ENCODE measurements around the gene FLNB. TPM values are rescaled to one million over a fixed set of nuclear protein-coding genes. Genes with fewer than 3 reads are reported as not detected.

The FLNB gene
- total RNA-seq, 1 experiment from 2014 or later = 47.5 TPM

DNA sequence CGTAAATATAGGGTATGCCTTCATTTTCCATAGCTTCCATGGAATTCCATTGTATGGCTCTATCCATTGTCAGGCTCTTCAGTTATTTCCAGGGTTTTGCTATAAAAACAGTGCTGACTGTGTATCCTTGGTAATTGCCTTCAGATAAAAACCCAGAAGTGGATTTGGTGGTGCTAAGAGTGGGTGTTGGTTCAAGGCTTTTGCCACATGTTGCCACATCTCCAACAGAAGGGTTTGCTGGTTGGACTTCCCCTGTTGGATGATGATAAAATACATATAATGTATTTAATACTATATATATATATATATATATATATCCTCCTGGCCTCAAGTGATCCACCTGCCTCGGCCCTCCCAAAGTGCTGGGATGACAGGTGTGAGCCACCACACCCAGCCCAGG, 97.8 kb downstream of the FLNB start:
- DNase-seq (ENCODE audit: low read depth) = no peak

DNA sequence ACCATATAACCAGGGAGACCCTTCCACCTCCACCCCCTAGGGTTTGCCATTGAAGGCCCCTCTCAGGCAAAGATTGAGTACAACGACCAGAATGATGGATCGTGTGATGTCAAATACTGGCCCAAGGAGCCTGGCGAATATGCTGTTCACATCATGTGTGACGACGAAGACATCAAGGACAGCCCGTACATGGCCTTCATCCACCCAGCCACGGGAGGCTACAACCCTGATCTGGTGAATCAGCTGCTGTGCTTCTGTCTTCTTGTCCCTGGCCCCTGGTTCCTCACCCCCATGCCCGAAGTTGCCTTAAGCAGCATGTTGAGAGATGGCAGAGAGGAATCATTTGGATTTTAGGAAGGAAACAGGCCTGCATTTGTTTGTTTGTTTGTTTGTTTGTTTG, 98.4 kb downstream of the FLNB start:
- DNase-seq (ENCODE audit: low read depth) = no peak

DNA sequence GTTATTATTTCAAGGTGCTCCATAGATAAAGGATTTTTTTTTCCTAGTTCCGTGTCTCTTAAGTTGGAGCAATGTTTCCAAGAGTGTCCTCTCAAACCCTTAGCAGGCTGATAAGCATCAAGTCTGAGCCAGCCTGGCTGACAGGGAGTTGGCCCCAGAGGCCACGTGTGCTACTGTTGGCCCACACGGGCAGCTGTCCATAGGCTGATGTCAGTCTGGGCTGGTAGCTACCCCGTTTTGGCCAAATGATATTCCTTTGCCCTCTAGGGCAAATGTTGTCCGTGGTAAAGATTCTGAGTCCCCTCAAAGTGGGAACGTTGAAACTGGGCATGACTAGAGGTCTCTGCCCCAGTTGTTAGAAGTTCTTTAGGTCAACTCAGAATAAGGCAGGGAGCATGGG, 99.4 kb downstream of the FLNB start:
- no peak for DNase-seq (ENCODE audit: low read depth)

DNA sequence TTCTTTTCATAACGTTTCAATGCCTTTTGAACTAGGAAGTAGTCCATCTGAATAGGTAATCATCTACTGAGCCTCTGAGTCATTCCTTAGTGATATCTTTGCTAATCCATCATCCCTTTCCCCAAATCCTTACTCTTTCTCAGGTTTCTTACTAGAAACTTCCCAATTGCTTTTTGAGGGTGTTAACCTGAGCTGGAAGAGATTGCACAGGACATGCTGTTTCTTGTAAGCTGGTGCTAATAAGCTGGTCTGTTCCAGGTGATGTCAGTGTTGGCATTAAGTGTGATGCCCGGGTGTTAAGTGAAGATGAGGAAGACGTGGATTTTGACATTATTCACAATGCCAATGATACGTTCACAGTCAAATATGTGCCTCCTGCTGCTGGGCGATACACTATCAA, 101.5 kb downstream of the FLNB start:
- no peak for DNase-seq (ENCODE audit: low read depth)

DNA sequence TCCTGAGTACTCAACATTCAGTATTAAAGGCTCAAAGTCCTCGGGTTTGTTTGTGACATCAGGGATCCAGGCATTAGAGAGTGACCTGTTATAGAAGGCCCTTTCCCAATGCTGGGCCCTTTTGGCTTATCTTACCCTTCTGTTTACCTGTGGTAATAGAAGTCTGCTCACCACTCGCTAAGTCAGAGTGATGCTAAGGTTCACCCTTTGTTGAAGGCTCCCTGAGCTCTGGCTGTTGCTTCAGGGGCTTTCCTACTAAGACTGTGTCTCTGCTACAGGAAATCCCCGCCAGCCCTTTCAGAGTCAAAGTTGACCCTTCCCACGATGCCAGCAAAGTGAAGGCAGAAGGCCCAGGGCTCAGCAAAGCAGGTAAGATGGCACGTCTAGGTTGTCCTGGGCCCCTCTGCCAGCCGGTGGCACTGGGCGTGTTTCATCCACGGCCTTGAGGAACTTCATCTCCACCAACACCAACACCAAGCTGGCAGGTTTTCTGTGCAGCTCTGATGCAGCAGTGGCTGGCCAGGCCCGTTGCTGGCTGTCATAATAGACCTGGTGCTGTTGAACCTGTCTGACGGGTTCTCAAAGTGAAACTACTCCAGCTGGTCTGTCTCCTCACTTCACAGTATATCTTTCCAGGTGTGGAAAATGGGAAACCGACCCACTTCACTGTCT, 103.4 kb downstream of the FLNB start:
- DNase-seq (ENCODE audit: low read depth) = no peak

DNA sequence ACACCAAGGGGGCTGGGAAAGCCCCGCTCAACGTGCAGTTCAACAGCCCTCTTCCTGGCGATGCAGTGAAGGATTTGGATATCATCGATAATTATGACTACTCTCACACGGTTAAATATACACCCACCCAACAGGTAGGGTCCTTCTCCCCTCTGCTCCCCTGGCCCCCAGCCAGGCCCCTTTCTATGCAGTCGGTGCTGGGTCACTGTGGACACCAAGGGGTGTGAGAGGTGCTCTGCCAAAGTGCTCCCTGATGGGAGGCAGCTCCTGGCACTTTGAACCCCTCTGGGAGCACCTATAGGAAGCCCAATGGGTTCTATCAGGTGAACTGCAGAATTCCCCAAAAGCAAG, 103.9 kb downstream of the FLNB start:
- no peak for DNase-seq (ENCODE audit: low read depth)

DNA sequence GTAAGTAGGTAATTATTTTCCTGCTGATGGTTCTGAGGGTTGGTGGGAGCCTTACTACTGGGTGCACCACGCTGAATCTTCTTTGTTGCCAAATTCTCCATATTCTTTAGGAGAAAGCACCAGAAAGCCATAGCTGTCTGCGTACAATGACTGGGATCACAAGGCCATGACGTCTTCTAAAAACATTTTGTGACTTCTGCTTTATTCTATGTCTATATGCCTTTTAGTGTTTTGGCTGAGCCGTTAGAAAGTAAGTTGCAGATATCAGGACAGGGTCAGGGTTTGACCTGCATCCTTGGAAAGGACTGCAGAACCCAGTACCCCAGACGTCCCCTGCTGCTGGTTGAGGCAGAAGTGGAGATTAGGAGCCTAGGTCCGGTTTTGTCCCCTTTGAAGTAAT, 107.0 kb downstream of the FLNB start:
- no peak for DNase-seq (ENCODE audit: low read depth)

DNA sequence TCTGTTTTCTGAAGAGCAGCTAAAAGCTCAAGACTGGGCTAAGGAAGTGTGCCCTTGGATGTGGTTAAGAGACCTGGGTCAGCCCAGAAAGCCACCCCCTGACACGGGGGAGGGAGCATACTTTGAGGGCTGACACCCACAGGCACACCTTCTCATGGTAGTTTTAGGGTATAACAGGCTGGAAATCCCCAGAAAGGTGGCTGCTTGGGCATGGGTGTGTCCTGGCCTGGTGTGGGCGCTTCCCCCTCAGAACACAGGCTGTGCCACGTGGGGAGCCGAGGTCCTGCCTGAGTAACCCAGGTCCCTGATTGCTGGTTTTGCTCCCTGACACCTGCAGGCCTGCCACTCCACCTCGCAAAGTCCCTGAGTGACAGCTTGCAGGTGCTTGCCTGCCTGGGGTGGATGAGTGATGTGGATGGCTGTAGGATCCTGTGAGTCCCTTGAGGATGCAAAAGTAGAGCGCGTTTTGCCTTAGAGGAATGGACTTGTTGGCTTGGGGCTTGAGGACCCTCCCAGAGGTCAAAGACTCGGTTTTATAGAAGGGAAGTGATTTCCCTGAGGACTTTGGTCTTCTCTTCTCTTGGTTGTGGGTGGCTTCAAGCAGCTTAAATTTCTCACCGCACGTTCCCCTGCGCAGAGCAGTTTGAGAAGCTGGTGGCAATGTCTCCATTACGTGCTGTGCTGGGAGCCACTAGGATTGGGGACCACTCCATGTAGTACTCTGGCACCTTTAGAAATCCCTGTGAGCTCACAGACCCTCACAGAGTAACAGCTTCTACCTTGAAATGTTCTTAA, 108.1 kb downstream of the FLNB start:
- DNase-seq (ENCODE audit: low read depth) = no peak

DNA sequence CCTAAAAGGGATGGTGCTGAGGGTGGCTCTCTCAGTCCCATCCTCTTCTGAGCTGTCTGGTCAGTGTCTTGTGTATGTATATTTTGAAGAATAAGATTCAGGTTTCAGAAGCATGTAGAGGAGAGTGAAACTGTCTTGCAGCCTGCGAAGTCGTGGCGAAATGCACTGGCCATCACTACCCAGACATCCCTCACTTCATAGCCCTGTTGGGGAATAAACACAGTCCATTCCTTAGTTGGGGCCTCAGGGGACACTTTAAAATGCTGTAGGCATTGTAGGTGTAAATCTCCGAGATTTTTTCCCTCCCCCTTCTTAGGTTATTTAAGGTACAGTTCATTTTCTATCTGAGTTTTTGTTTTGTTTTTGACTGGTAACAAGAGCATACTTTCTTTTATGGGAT, 108.8 kb downstream of the FLNB start:
- DNase-seq (ENCODE audit: low read depth) = no peak

DNA sequence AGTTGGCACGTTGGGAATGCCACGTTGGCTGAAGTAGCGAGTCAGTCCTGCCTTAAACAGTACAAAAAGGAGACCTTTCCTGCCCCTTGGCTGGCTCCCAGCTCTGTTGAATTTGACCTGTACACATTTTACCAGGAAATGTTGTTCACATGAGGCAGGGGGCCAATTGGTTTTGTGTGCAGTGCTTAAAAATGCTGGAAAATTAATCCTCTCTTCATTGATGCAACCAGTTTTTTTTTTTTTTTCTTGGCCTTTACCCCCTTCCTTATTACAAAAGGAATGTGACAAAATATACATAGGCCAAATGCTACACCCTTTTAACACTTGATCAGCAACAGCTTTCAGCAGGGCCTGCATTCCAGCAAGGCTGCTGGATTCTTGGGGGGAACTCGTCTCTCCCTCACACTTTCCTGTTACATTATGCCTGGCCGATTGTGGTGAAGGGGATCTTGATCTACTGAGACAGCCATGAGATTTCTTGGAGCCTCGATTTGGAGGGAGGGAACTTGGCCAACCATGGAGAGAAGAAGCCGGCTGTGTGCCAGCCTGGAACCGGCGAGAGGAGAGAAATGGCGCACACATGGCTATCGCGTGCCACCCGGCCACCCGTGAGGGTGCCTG, 109.4 kb downstream of the FLNB start:
- DNase-seq (ENCODE audit: low read depth) = no peak

DNA sequence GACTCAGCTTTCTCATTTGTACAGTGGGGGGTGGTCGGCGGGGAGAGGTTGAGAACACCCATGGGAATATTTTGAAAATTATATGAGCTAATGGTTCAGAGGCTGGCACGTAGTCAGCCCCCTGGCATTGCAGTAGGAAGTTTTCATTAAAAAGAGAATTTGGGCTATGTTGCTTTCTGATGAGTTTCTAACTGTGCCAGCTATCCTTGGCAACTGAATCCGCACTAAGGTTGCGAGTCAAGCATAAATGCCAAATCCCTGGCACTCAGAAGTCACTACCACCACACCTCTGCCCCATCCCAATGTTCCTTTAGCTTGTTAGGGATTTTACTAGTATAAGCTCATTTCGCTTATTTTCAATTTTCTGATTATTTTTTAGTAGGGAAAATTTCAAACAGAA, 111.0 kb downstream of the FLNB start:
- no peak for DNase-seq (ENCODE audit: low read depth)

DNA sequence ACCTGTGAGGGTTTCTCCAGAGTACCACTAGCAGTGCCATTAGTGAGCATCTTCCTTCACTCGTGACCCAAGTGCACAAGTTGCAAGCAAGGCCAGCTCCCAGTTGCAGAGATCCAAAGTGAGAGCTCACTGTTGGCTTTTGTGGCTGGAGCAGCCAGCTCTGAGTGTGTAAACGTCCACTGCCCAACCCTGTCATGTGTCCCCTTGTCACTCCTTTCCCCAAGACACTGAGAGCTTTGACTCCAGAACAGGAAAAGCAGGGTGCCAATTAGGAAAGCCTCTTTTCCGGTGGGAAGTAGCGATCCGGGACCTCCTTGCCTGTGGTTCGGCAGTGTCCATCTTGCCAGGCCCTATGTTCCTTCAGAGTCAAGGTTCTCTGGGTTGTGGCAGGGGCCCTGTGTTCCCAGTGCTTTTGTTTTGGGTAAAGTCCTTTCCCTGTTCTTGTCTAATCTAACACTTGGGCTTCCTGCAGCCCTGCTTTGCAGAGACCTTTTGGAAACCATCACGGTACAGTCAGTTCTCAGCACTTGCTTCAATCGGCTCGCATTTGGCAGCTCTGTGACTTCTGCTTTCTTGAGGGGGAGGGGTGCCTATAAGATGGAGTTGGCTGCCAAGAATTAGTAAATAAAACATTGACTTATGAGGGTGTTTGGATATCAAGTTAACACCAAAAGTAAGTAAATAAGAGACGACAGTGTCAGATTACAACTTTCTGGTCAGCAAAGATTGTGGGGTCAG, 112.0 kb downstream of the FLNB start:
- no peak for DNase-seq (ENCODE audit: low read depth)

DNA sequence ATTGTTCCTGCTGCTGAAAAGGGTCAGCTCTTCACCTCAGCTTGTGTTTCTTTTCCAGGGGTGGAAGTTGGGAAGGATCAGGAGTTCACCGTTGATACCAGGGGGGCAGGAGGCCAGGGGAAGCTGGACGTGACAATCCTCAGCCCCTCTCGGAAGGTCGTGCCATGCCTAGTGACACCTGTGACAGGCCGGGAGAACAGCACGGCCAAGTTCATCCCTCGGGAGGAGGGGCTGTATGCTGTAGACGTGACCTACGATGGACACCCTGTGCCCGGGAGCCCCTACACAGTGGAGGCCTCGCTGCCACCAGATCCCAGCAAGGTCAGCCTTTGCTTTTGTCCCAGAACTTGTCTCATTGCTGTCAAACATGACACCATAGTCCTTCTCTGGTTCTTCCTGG, 113.0 kb downstream of the FLNB start:
- no peak for DNase-seq (ENCODE audit: low read depth)

DNA sequence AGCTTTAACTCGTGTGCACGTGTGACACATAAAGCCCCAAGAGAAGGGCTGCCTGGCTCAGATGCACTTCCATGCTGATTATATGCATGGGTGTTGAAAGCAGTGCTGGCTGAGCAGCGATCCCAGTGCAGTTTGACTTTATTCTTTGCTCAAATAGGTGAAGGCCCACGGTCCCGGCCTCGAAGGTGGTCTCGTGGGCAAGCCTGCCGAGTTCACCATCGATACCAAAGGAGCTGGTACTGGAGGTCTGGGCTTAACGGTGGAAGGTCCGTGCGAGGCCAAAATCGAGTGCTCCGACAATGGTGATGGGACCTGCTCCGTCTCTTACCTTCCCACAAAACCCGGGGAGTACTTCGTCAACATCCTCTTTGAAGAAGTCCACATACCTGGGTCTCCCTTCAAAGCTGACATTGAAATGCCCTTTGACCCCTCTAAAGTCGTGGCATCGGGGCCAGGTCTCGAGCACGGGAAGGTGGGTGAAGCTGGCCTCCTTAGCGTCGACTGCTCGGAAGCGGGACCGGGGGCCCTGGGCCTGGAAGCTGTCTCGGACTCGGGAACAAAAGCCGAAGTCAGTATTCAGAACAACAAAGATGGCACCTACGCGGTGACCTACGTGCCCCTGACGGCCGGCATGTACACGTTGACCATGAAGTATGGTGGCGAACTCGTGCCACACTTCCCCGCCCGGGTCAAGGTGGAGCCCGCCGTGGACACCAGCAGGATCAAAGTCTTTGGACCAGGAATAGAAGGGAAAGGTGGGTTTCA, 114.9 kb downstream of the FLNB start:
- no peak for DNase-seq (ENCODE audit: low read depth)

DNA sequence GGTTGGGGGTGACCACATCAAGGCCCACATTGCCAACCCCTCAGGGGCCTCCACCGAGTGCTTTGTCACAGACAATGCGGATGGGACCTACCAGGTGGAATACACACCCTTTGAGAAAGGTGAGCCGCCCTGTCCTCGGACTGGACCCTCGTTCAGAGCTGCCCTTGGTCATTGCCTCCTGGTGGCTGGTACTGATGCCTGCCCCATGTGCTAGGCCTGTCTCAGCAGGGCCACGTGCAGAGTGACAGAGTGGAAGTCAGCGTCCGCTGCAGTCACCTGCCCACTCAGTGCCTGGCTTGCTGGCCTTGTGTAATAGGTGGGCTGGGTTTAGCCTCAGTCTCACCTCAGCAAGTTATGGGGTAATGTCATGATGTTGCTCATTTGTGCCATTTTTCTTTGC, 116.2 kb downstream of the FLNB start:
- DNase-seq (ENCODE audit: low read depth) = no peak

DNA sequence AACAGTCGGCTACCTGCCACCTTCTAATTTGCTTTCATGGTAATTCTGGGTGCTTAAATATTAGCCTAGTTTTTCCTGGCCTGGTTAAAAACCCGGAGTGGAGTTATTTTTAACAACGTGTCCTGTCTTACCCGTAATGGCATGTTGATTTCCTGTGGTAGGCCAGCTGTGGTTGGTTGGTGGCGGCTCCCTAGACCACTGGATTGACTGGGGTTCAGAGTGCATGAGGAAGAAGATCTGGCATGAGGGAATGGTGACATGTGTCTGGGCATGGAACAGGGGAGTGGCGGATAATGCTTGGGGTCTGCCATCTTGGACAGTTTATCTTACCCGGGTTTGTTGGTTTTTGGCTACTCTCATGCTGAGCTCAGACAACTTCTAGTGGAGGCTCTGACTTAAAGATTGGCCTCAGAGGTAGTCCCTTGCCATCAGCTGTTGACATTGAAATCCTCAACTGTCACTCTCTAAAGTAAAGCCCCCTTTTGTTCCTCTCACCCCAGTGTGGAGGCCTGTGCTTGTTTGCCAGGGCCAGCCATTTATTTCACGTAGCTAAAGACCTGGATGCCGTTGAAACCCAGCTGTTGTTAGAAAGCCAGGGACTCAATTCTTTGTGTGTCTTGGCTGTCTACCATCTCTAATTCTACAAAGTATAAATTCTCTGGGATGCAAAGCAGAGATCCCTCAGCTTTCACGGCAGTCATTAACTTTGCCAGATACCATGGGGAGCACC, 121.0 kb downstream of the FLNB start:
- DNase-seq (ENCODE audit: low read depth) = no peak

DNA sequence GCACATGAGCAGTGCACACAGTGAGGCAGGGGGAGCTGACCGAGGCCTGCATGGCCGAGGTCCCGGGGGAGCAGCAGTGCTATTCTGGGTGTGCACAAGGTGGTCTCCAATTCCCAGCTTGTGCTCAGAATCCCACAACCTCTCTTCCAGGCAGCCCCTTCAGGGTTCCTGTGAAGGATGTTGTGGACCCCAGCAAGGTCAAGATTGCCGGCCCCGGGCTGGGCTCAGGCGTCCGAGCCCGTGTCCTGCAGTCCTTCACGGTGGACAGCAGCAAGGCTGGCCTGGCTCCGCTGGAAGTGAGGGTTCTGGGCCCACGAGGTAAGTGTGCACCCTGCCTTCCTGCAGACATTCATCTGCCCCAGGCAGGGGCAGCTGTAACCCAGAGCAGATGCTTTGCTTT, 122.4 kb downstream of the FLNB start:
- no peak for DNase-seq (ENCODE audit: low read depth)

DNA sequence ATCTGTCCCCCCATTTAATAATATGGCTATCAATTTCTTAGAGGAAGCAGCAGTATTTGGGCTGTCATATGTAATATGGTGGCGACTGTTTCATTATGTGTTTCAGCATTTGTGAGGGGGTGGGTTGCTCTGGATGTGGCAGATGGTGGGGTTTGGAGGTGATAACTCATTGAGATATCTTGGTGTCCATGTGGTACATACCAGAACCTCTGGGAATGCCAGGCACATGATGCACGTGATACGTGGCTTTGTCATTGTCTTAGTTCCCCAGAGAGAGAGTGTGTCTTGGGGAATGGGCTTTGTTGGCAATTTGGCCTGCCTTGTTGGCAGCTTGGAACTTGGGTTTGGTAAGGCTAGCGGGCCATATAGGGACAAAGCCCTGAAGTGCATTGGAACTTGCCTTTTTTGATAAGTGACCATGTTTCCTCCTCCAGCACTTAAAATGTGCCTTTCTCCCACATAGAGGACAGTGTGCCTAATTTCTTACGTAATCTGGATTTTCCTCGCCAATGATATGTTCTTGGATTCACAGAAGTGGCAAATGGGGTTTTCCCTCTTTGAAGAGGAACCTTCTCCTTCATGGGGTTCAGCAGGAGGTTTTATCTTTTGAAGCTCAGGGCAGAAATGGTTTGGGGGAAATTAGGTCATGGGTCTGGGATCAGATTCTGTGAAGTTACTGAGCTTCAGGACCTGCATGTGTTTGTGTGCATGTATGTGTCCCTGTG, 123.0 kb downstream of the FLNB start:
- no peak for DNase-seq (ENCODE audit: low read depth)

DNA sequence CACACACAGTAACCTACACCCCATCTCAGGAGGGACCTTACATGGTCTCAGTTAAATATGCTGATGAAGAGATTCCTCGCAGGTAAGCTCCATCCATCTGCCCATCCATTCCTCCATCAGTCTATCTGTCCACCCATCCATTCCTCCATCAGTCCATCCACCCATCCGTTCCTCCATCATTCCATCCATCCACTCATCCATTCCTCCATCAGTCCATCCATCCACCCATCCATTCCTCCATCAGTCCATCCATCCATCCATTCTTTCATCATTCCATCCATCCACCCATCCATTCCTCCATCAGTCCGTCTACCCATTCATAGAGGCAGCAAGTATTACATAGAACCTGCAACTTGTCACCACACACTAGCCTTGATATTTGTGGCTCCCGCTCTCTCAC, 124.6 kb downstream of the FLNB start:
- no peak for DNase-seq (ENCODE audit: low read depth)

DNA sequence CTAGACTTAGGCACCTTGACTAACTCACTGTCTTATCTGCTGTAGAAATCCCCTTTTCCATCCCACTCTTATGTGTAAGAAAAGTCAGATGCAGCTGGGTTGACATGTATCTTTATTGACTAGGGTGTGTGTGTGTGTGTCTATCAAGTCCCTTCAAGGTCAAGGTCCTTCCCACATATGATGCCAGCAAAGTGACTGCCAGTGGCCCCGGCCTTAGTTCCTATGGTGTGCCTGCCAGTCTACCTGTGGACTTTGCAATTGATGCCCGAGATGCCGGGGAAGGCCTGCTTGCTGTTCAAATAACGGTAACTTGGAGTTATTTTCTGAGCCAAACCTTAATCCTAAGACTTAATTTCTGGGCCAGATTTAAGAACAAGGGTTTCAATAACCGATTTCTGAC, 126.2 kb downstream of the FLNB start:
- DNase-seq (ENCODE audit: low read depth) = no peak
